ENCODE results near the gene CENPL. TPM values are rescaled to one million over a fixed set of nuclear protein-coding genes. Genes with fewer than 3 reads are reported as not detected.
"Not testable (repeated sequence)": the region's sequence is repeated elsewhere in the genome, so short reads cannot be mapped to it uniquely, and the experiment has no call there.

CENPL gene
- total RNA-seq, 1 donor from 2014 or later, result 6.9 TPM

GRCh38 chr1:173860065-173860464 is 35.4 kb upstream of the CENPL start:
- no peak for TF ChIP-seq CTCF (IDR thresholded peaks at IDR 0.05)
- intact Hi-C loops (cut with DNase I), result no loop called here
- no peak for ATAC-seq
- no peak for DNase-seq
- Histone ChIP-seq H3K27me3 (ENCODE audit: low read depth) (no peaks in the 10 kb centered on the region), H3K9me3 (no peaks in the 10 kb centered on the region), H3K36me3 (peaks cover 90% of the 10 kb centered on the region), H3K27ac (no peak overlapping the region), H3K4me1 (peaks cover 4% of the 10 kb centered on the region), H3K4me3 (no peak overlapping the region)

GRCh38 chr1:173859547-173859946 is 34.9 kb upstream of the CENPL start:
- DNase-seq; intact Hi-C loops (cut with DNase I); H3K27ac ChIP-seq; H3K9me3 ChIP-seq; H3K27me3 ChIP-seq (ENCODE audit: low read depth); H3K4me3 ChIP-seq; ATAC-seq; H3K4me1 ChIP-seq: not testable (repeated sequence)
- H3K36me3 ChIP-seq, result peaks cover 87% of the 10 kb centered on the region

DNA sequence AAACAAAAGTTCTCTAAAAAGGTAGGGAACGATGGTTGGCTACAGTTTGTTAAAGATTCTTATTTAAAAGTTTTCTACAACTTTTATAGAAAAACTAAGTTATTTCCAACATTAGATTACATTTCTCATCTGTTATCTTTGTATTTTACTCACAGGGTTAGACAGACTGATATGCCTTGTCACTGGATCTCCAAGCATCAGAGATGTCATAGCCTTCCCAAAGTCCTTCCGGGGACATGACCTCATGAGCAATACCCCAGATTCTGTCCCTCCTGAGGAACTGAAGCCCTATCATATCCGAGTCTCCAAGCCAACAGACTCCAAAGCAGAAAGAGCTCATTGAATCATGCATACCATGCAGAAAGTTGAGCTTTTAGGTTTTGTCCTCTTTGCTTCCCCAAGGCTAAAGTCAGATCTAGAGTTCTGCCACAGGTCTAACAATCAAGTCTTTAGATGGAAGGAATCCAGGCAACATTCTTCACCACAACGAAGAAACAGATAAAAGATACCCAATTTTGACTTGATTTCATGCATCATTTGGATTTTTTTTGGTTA is 32.8 kb upstream of the CENPL start:
- H3K27ac ChIP-seq, result no peak overlapping the region
- intact Hi-C loops (cut with DNase I), result no loop called here
- H3K4me3 ChIP-seq, result no peak overlapping the region
- no peak for DNase-seq
- ATAC-seq, result no peak
- peaks cover 14% of the 10 kb centered on the region for H3K4me1 ChIP-seq
- H3K27me3 ChIP-seq (ENCODE audit: low read depth), result no peaks in the 10 kb centered on the region
- TF ChIP-seq CTCF (IDR thresholded peaks at IDR 0.05), result no peak
- H3K36me3 ChIP-seq, result peaks cover 81% of the 10 kb centered on the region
- no peaks in the 10 kb centered on the region for H3K9me3 ChIP-seq

- DNase-seq (no peak), ATAC-seq (no peak)
- no peak for TF ChIP-seq CTCF (IDR thresholded peaks at IDR 0.05)
- peaks cover 14% of the 10 kb centered on the region for H3K4me1 ChIP-seq
- H3K9me3 ChIP-seq, result no peaks in the 10 kb centered on the region
- H3K4me3 ChIP-seq, result no peak overlapping the region
- peaks cover 76% of the 10 kb centered on the region for H3K36me3 ChIP-seq
- H3K27ac ChIP-seq, result no peak overlapping the region
- H3K27me3 ChIP-seq (ENCODE audit: low read depth), result no peaks in the 10 kb centered on the region
- intact Hi-C loops (cut with DNase I), result no loop called here
Observed at GRCh38 chr1:173856903-173857302, 32.2 kb upstream of the CENPL start.

DNA sequence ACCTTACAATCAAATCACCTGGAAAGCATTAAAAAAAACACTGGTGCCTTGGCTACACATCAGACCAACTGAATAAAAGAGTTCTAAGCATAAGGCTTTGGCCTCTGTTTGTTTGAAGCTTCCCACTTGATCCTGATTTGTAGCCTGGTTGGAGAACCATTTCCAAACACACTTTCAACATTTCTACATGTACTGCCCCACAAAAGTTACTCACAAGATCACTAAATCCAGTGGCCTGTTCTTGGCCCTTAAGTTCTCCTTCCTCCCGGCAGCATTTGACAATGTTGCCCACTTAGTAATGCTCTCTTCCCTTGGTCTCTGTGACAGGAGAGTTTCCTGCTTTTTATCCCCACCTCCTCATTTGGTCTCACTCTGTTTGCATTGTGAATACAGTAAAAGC is 31.3 kb upstream of the CENPL start:
- intact Hi-C loops (cut with DNase I), result no loop called here
- DNase-seq, result no peak
- H3K4me1 ChIP-seq, result peaks cover 14% of the 10 kb centered on the region
- TF ChIP-seq CTCF (IDR thresholded peaks at IDR 0.05), result no peak
- no peak for ATAC-seq
- no peak overlapping the region for H3K27ac ChIP-seq
- no peak overlapping the region for H3K4me3 ChIP-seq
- no peaks in the 10 kb centered on the region for H3K27me3 ChIP-seq (ENCODE audit: low read depth)
- no peaks in the 10 kb centered on the region for H3K9me3 ChIP-seq
- peaks cover 73% of the 10 kb centered on the region for H3K36me3 ChIP-seq

DNA sequence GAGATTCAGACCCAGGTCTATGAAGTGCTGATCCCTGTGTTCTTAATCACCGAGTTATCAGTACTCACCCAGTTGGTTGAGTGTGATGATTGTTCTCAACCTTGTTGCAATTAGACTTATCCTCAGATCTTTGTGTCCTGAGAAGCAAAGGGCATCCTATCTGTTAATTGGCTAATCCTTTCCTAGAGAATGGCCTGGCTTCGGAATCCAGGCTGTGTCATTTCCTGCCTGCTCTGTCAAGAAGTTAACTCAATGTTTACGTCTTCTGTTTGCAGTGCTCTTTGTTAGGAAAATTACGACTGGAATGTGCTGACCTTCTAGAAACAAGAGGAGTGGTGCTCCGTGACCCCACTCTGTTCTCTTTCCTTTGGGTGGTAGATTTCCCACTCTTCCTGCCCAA is 28.4 kb upstream of the CENPL start:
- no peak for TF ChIP-seq CTCF (IDR thresholded peaks at IDR 0.05)
- intact Hi-C loops (cut with DNase I), result no loop called here
- Histone ChIP-seq H3K36me3 (peaks cover 63% of the 10 kb centered on the region), H3K9me3 (no peaks in the 10 kb centered on the region), H3K27me3 (ENCODE audit: low read depth) (no peaks in the 10 kb centered on the region), H3K27ac (peak overlapping the region; percentile 37), H3K4me3 (no peak overlapping the region), H3K4me1 (peaks cover 14% of the 10 kb centered on the region)
- DNase-seq, result no peak
- ATAC-seq, result peak; percentile 73 to 79

Measured in lower lobe of right lung (tissue), 2 donors.